Prostate gland (tissue), 2 donors: Measurements from ENCODE around the gene ENO3. TPM values are rescaled to one million over a fixed set of nuclear protein-coding genes. Genes with fewer than 3 reads are reported as not detected.
A peak's percentile ranks its signal among the peaks of the same experiment; 100 is the strongest.

Experiments used
- DNase-seq: peaks from one replicate; pipeline ENCODE4 v3.0.0-alpha.2; 2019; ENCODE audit warnings: low spot score
- H3K27ac ChIP-seq, 2 donors: fragments of 200-600 bp; sonication (generic); 2 replicates each; pipeline ENCODE4 v1.5.1; 2017 to 2019
- H3K27me3 ChIP-seq: fragments of 200-600 bp; sonication (generic); replicated peaks from 2 replicates; pipeline ENCODE4 v1.5.1; 2019; ENCODE audit not compliant: insufficient read depth
- H3K36me3 ChIP-seq, 2 donors: fragments of 200-600 bp; sonication (generic); 1 replicate in 1 of 2; 2 replicates in 1 of 2; pipeline versions ENCODE4 v1.5.1 to v1.8.1; 2017 to 2019
- H3K4me1 ChIP-seq: fragments of 200-600 bp; sonication (generic); replicated peaks from 2 replicates; pipeline ENCODE4 v1.5.1; 2019
- H3K4me3 ChIP-seq, 2 donors: fragments of 200-600 bp; sonication (generic); 2 replicates each; pipeline ENCODE4 v1.5.1; 2017 to 2019
- H3K9me3 ChIP-seq: fragments of 200-600 bp; sonication (generic); 2 replicates; pipeline ENCODE4 v1.5.1; 2017
- CTCF ChIP-seq, 4 experiments: fragments of 200-600 bp in 2 of 4; fragments of 450-650 bp in 2 of 4; sonication (generic) in 2 of 4; IDR thresholded peaks; 1 replicate in 3 of 4; 2 replicates in 1 of 4; pipeline ENCODE4 v1.5.1; 2016 to 2019; ENCODE audit warnings: antibody characterized with exemption in 4 of 4, mild to moderate bottlenecking in 2 of 4, moderate library complexity in 2 of 4
- POLR2A ChIP-seq: fragments of 450-650 bp; IDR thresholded peaks from one replicate; pipeline ENCODE4 v1.6.1; 2016; ENCODE audit warnings: antibody characterized with exemption, mild to moderate bottlenecking
- POLR2AphosphoS5 ChIP-seq: sonication (generic); formaldehyde crosslinking; IDR thresholded peaks from one replicate; pipeline ENCODE4 v1.6.1; 2017; ENCODE audit warnings: antibody characterized with exemption
- WGBS: methylation state at CpG from one replicate; pipeline ENCODE4 v1.1.5; 2018; 5-methylcytosine and 5-hydroxymethylcytosine counted together
- intact Hi-C: fragments of 100-400 bp; cut with DNase I; formaldehyde crosslinking; loops from one replicate; pipeline ENCODE4 v1.14.2; 2022
- total RNA-seq, 2 donors: library from RNA; depleted of rRNA; stranded (reverse); fragments of >200 nt; gene quantifications; one replicate each; pipeline ENCODE4 v1.1.0, GENCODE V29; 2016

The ENO3 gene
- total RNA-seq, 2 donors from 2014 or later: 9.7 to 10.2 TPM

- no peaks in the 10 kb centered on the region for H3K9me3 ChIP-seq
- H3K27ac ChIP-seq: peak overlapping the region; percentile 88 to 96
- H3K36me3 ChIP-seq: no peaks in the 10 kb centered on the region
- H3K4me1 ChIP-seq: peaks cover 15% of the 10 kb centered on the region
- H3K27me3 ChIP-seq: no peaks in the 10 kb centered on the region
- peak; percentile 73 for DNase-seq
- intact Hi-C loops: loop anchor here (1.0 to 5.0 kb wide), 3 partner anchors 18 to 48 kb away; partner anchors contain the start of genes CAMTA2, INCA1, KIF1C and SPAG7
- peak overlapping the region; percentile 94 to 100 for H3K4me3 ChIP-seq
- TF ChIP-seq POLR2A (peak; percentile 49), CTCF (IDR thresholded peaks at IDR 0.05) (peak in 1 of 4 experiments; percentile 8), POLR2AphosphoS5 (no peak)
- under 1% methylated on average over 37 of the region's 40 CpGs for WGBS
Observed at GRCh38 chr17:4948931-4949320, 2.0 kb upstream of the ENO3 start.

- intact Hi-C loops: loop anchor here (2.0 to 5.0 kb wide), 2 partner anchors 17 to 38 kb away; partner anchors contain the start of genes CAMTA2 and SPAG7
- Histone ChIP-seq H3K27ac (peak overlapping the region; percentile 88 to 96), H3K4me1 (peaks cover 15% of the 10 kb centered on the region), H3K9me3 (no peaks in the 10 kb centered on the region), H3K27me3 (no peaks in the 10 kb centered on the region), H3K36me3 (no peaks in the 10 kb centered on the region), H3K4me3 (peak overlapping the region; percentile 94 to 100)
- DNase-seq: peak; percentile 44
- peak; percentile 18 for TF ChIP-seq POLR2A
- TF ChIP-seq POLR2AphosphoS5: no peak
- WGBS: under 1% methylated on average over 41 of the region's 75 CpGs
Observed at GRCh38 chr17:4949321-4950074, 1.4 kb upstream of the ENO3 start.

GRCh38 chr17:4950075-4950745 lies 709 bp upstream of the ENO3 start:
- H3K36me3 ChIP-seq: no peaks in the 10 kb centered on the region
- peak overlapping the region; percentile 88 to 96 for H3K27ac ChIP-seq
- H3K9me3 ChIP-seq: no peaks in the 10 kb centered on the region
- DNase-seq: no peak
- no peaks in the 10 kb centered on the region for H3K27me3 ChIP-seq
- intact Hi-C loops: no loop called here
- H3K4me1 ChIP-seq: peaks cover 15% of the 10 kb centered on the region
- TF ChIP-seq POLR2AphosphoS5 (no peak), POLR2A (peak; percentile 15), CTCF (IDR thresholded peaks at IDR 0.05) (no peak)
- peak overlapping the region; percentile 94 to 100 for H3K4me3 ChIP-seq
- WGBS: 7% methylated on average over 52 of the region's 52 CpGs

GRCh38 chr17:4951486-4951885 lies 567 bp downstream of the ENO3 start:
- WGBS: 84% methylated on average over 3 of the region's 3 CpGs
- Histone ChIP-seq H3K36me3 (no peaks in the 10 kb centered on the region), H3K4me1 (peaks cover 3% of the 10 kb centered on the region), H3K9me3 (no peaks in the 10 kb centered on the region), H3K27me3 (no peaks in the 10 kb centered on the region), H3K4me3 (no peak overlapping the region), H3K27ac (no peak overlapping the region)
- intact Hi-C loops: no loop called here
- TF ChIP-seq CTCF (IDR thresholded peaks at IDR 0.05) (no peak), POLR2AphosphoS5 (no peak), POLR2A (no peak)
- DNase-seq: no peak

- no peaks in the 10 kb centered on the region for H3K4me1 ChIP-seq
- H3K27ac ChIP-seq: no peak overlapping the region
- DNase-seq: no peak
Observed at GRCh38 chr17:4953451-4953961, 2.6 kb downstream of the ENO3 start.

More at GRCh38 chr17:4953451-4953961, 2.6 kb downstream of the ENO3 start:
- Histone ChIP-seq H3K36me3 (no peaks in the 10 kb centered on the region), H3K27me3 (no peaks in the 10 kb centered on the region), H3K4me3 (no peak overlapping the region), H3K9me3 (no peaks in the 10 kb centered on the region)
- TF ChIP-seq POLR2AphosphoS5: no peak
- TF ChIP-seq POLR2A: no peak
- no peak for TF ChIP-seq CTCF (IDR thresholded peaks at IDR 0.05)
- intact Hi-C loops: no loop called here
- WGBS: 62% methylated on average over 12 of the region's 14 CpGs
